Motor neuron (in vitro differentiated cells): ENCODE results near the gene PKD1. TPM values are rescaled to one million over a fixed set of nuclear protein-coding genes. Genes with fewer than 3 reads are reported as not detected.

Experiments used
- ATAC-seq, 8 experiments: fragments of 200-7000 bp; cut with Tn5 transposase; replicated peaks in 6 of 8; 2 replicates each; pipeline ENCODE4 v1.8.0; 2021; ENCODE audit warnings: mild to moderate bottlenecking in 8 of 8, moderate library complexity in 8 of 8
- H3K27ac ChIP-seq, 2 donors: fragments of 250-450 bp; sonication (Bioruptor Pico); 2 replicates each; pipeline ENCODE4 v1.9.0; 2021; ENCODE audit warnings: antibody characterized with exemption in 2 of 2, mild to moderate bottlenecking in 2 of 2, moderate library complexity in 1 of 2
- H3K4me1 ChIP-seq, 2 donors: fragments of 250-450 bp; sonication (Bioruptor Pico); replicated peaks in 1 of 2; 2 replicates each; pipeline ENCODE4 v1.6.1; 2021; ENCODE audit warnings: antibody characterized with exemption in 2 of 2, mild to moderate bottlenecking in 2 of 2, moderate library complexity in 1 of 2
- H3K4me3 ChIP-seq, 5 donors: fragments of 250-450 bp; sonication (Bioruptor Pico); 2 replicates each; pipeline ENCODE4 v1.9.0; 2021; ENCODE audit warnings: antibody characterized with exemption in 5 of 5, mild to moderate bottlenecking in 5 of 5, moderate library complexity in 4 of 5
- WGBS, 10 experiments: fragments of 450-650 bp; shearing (Covaris generic); methylation state at CpG; one replicate each; pipeline ENCODE4 v1.0.0; 2022; 5-methylcytosine and 5-hydroxymethylcytosine counted together
- in situ Hi-C, 9 experiments: fragments of 400-800 bp; cut with MboI; loops; one replicate each; pipeline ENCODE4 v1.15.0; 2021; ENCODE audit warnings: low sequenced_read_pairs in 9 of 9, low pct_unique_long_range_greater_than_20kb in 2 of 9; ENCODE audit not compliant: unreplicated experiment in 9 of 9
- total RNA-seq, 8 experiments: library from RNA; unstranded; fragments of 300-600 nt; gene quantifications; 2 replicates each; pipeline versions ENCODE4 v1.2.3 to v1.2.4, GENCODE V29; 2022

PKD1 gene
- total RNA-seq, 8 experiments from 2014 or later = 27.9 to 123 (median 58.3) TPM

- ATAC-seq = peak in 1 of 8 experiments; percentile 4
- peaks cover 21 to 28% of the 10 kb centered on the region in 2 donors for H3K4me1 ChIP-seq
- no peak overlapping the region for H3K4me3 ChIP-seq
- in situ Hi-C loops = no loop called here
- WGBS, 10 experiments = 93 to 95% methylated on average over 4 to 5 of the region's 26 CpGs; no CpG with 5 or more reads in 8 of the 10 experiments
- H3K27ac ChIP-seq = no peak overlapping the region
Observed at GRCh38 chr16:2163211-2163881, 27.6 kb upstream of the PKD1 start.

GRCh38 chr16:2162676-2163118 is 27.0 kb upstream of the PKD1 start:
- H3K4me1 ChIP-seq = peaks cover 21 to 28% of the 10 kb centered on the region in 2 donors
- H3K27ac ChIP-seq = no peak overlapping the region
- in situ Hi-C loops = no loop called here
- peak in 4 of 8 experiments; percentile 5 to 34 (median 12) for ATAC-seq
- 40 to 83% (median 80%) methylated on average over 1 to 6 of the region's 13 CpGs; no CpG with 5 or more reads in 7 of the 10 experiments for WGBS, 10 experiments
- H3K4me3 ChIP-seq = no peak overlapping the region

GRCh38 chr16:2161911-2162310 is 26.2 kb upstream of the PKD1 start:
- in situ Hi-C loops = no loop called here
- WGBS, 10 experiments = 100% methylated on average over 1 of the region's 10 CpGs; no CpG with 5 or more reads in 8 of the 10 experiments
- ATAC-seq = no peak
- H3K27ac ChIP-seq = no peak overlapping the region
- peaks cover 21 to 29% of the 10 kb centered on the region in 2 donors for H3K4me1 ChIP-seq
- H3K4me3 ChIP-seq = no peak overlapping the region

GRCh38 chr16:2160915-2161551 is 25.3 kb upstream of the PKD1 start:
- WGBS, 10 experiments = no CpG with 5 or more reads among the region's 20 CpGs
- in situ Hi-C loops = no loop called here
- H3K4me3 ChIP-seq = no peak overlapping the region
- H3K4me1 ChIP-seq = peaks cover 21 to 32% of the 10 kb centered on the region in 2 donors
- H3K27ac ChIP-seq = peak overlapping the region in 1 of 2 donors; percentile 35
- peak in 6 of 8 experiments; percentile 8 to 44 (median 22) for ATAC-seq

GRCh38 chr16:2159175-2159838 is 23.6 kb upstream of the PKD1 start:
- ATAC-seq = peak; percentile 1 to 27 (median 7)
- Histone ChIP-seq H3K4me3 (peak overlapping the region in 3 of 5 donors; percentile 3 to 16 (median 16)), H3K27ac (peak overlapping the region; percentile 26 to 44), H3K4me1 (peaks cover 23 to 34% of the 10 kb centered on the region in 2 donors)
- in situ Hi-C loops = no loop called here
- no CpG with 5 or more reads among the region's 24 CpGs for WGBS, 10 experiments

- H3K4me3 ChIP-seq = no peak overlapping the region
Observed at GRCh38 chr16:2158262-2158638, 22.6 kb upstream of the PKD1 start.

GRCh38 chr16:2157480-2158261 is 22.0 kb upstream of the PKD1 start:
- Histone ChIP-seq H3K4me1 (peaks cover 37 to 50% of the 10 kb centered on the region in 2 donors), H3K4me3 (no peak overlapping the region), H3K27ac (no peak overlapping the region)
- no peak for ATAC-seq
- WGBS, 10 experiments = 57 to 86% (median 75%) methylated on average over 1 to 8 of the region's 27 CpGs; no CpG with 5 or more reads in 5 of the 10 experiments
- in situ Hi-C loops = no loop called here

More at GRCh38 chr16:2158262-2158638, 22.6 kb upstream of the PKD1 start:
- Histone ChIP-seq H3K4me1 (peaks cover 32 to 45% of the 10 kb centered on the region in 2 donors), H3K27ac (no peak overlapping the region)
- 90 to 100% (median 100%) methylated on average over 2 to 10 of the region's 15 CpGs; no CpG with 5 or more reads in 7 of the 10 experiments for WGBS, 10 experiments
- in situ Hi-C loops = no loop called here
- no peak for ATAC-seq

GRCh38 chr16:2156849-2157224 is 21.1 kb upstream of the PKD1 start:
- in situ Hi-C loops = no loop called here
- WGBS, 10 experiments = 17 to 71% methylated on average over 1 to 3 of the region's 5 CpGs; no CpG with 5 or more reads in 8 of the 10 experiments
- no peak for ATAC-seq
- Histone ChIP-seq H3K27ac (no peak overlapping the region), H3K4me3 (peak overlapping the region; percentile 49 to 54 (median 51)), H3K4me1 (peaks cover 39 to 52% of the 10 kb centered on the region in 2 donors)

- ATAC-seq = peak in 3 of 8 experiments; percentile 0 to 3 (median 2)
Observed at GRCh38 chr16:2155977-2156848, 20.5 kb upstream of the PKD1 start.

GRCh38 chr16:2155091-2155950 is 19.6 kb upstream of the PKD1 start, which contains the start of gene TRAF7:
Gene TRAF7, plus strand, starts transcription at chr16:2155782. Its CDS starts 8,139 bp downstream, at chr16:2163921.
- ATAC-seq = peak; percentile 58 to 90 (median 85)
- WGBS, 10 experiments = 0% methylated on average over 2 to 6 of the region's 94 CpGs; no CpG with 5 or more reads in 3 of the 10 experiments
- peak within 1 kb of the TSS; percentile 59 to 98 (median 75) for H3K4me3 ChIP-seq
- H3K27ac ChIP-seq = peak within 1 kb of the TSS; percentile 26 to 54
- in situ Hi-C loops = no loop called here
- H3K4me1 ChIP-seq = peaks cover 47 to 54% of the 10 kb centered on the region in 2 donors

More at GRCh38 chr16:2155977-2156848, 20.5 kb upstream of the PKD1 start:
- Histone ChIP-seq H3K4me3 (peak overlapping the region; percentile 49 to 54 (median 51)), H3K4me1 (peaks cover 46 to 54% of the 10 kb centered on the region in 2 donors), H3K27ac (peak overlapping the region; percentile 12 to 54)
- in situ Hi-C loops = no loop called here
- 0 to 7% (median 0%) methylated on average over 1 to 5 of the region's 47 CpGs; no CpG with 5 or more reads in 3 of the 10 experiments for WGBS, 10 experiments

GRCh38 chr16:2154533-2155090 is 18.9 kb upstream of the PKD1 start:
- peaks cover 48 to 55% of the 10 kb centered on the region in 2 donors for H3K4me1 ChIP-seq
- in situ Hi-C loops = no loop called here
- peak overlapping the region in 1 of 2 donors; percentile 26 for H3K27ac ChIP-seq
- H3K4me3 ChIP-seq = peak overlapping the region; percentile 59 to 98 (median 75)
- WGBS, 10 experiments = 0 to 7% (median 0%) methylated on average over 3 to 17 of the region's 23 CpGs; no CpG with 5 or more reads in 2 of the 10 experiments
- no peak for ATAC-seq
